ENCODE data around the gene CD248.
A peak's percentile ranks its signal among the peaks of the same experiment; 100 is the strongest.
"Not testable (repeated sequence)": the region's sequence is repeated elsewhere in the genome, so short reads cannot be mapped to it uniquely, and the experiment has no call there.

Gene CD248
- 0 to 1.2 (median 0) reads per million in 17 experiments for total RNA-seq

GRCh38 chr11:66316849-66317251 lies at the start of gene CD248:
TSS of gene CD248 (minus strand) at chr11:66317044. CDS start at chr11:66317027, 17 bp downstream.
- DNase-seq = no peak

GRCh38 chr11:66365711-66366619 lies 49.1 kb upstream of the CD248 start:
- no peak for DNase-seq

- DNase-seq = no peak
Observed at GRCh38 chr11:66365166-66365565, 48.3 kb upstream of the CD248 start.

- peak; percentile 60 to 82 (median 66) for DNase-seq
Observed at GRCh38 chr11:66363805-66364535, 47.1 kb upstream of the CD248 start.

- no peak for DNase-seq
Observed at GRCh38 chr11:66363187-66363601, 46.4 kb upstream of the CD248 start.

GRCh38 chr11:66362481-66363147 lies 45.8 kb upstream of the CD248 start:
- DNase-seq = no peak

- no peak for DNase-seq
Observed at GRCh38 chr11:66361502-66361941, 44.7 kb upstream of the CD248 start.

GRCh38 chr11:66360406-66361073 lies 43.7 kb upstream of the CD248 start:
- DNase-seq = no peak

GRCh38 chr11:66359662-66360087 lies 42.8 kb upstream of the CD248 start:
- no peak for DNase-seq

GRCh38 chr11:66350560-66351235 lies 33.9 kb upstream of the CD248 start:
- not testable (repeated sequence) for DNase-seq

- no peak for DNase-seq
Observed at GRCh38 chr11:66349084-66349386, 32.2 kb upstream of the CD248 start.

GRCh38 chr11:66347425-66348276 lies 30.8 kb upstream of the CD248 start, which contains the start of gene B4GAT1:
TSS of gene B4GAT1 (minus strand) at chr11:66347629. CDS start at chr11:66347545, 84 bp downstream.
- peak; percentile 79 to 89 (median 84) for DNase-seq

- peak in 2 of 4 experiments; percentile 19 to 30 for DNase-seq
Observed at GRCh38 chr11:66346476-66347424, 29.9 kb upstream of the CD248 start.

GRCh38 chr11:66345316-66345649 lies 28.4 kb upstream of the CD248 start:
- DNase-seq = no peak

GRCh38 chr11:66344550-66345315 lies 27.9 kb upstream of the CD248 start, which contains the start of gene BRMS1:
TSS of gene BRMS1 (minus strand) at chr11:66345104. CDS start at chr11:66342234, 2,870 bp downstream.
- peak; percentile 97 to 98 (median 98) for DNase-seq

GRCh38 chr11:66343176-66343575 lies 26.3 kb upstream of the CD248 start:
- no peak for DNase-seq

GRCh38 chr11:66341502-66342126 lies 24.8 kb upstream of the CD248 start:
- no peak for DNase-seq
